ENCODE data around the gene DIP2C. TPM values are rescaled to one million over a fixed set of nuclear protein-coding genes. Genes with fewer than 3 reads are reported as not detected.

The DIP2C gene
- total RNA-seq, 1 donor from 2014 or later: 30.8 TPM

DNA sequence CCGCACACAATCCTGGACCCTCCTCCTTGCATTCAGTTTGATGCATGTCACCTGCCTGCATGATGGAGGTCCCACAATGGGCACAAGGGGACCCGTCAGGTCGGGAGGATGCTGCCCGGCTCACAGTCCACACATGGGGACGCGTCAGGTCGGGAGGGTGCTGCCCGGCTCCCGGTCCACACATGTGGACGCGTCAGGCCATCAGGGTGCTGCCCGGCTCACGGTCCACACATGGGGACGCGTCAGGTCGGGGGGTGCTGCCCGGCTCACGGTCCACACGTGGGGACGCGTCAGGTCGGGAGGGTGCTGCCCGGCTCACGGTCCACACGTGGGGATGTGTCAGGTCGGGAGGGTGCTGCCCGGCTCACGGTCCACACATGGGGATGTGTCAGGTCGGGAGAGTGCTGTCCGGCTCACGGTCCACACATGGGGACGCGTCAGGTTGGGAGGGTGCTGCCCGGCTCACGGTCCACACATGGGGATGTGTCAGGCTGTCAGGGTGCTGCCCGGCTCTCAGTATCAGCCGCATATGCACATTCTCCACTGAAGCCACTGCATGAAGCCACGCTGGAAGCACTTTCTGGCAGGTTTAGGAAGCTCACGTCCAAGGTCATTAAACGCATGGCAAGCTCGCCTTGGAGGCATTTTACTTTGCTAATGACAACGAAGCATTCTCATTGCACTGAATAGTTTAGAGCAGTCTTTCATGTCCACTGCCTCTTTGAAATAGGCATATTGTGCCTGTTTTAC lies 50.3 kb downstream of the DIP2C start:
- DNase-seq: no peak

DNA sequence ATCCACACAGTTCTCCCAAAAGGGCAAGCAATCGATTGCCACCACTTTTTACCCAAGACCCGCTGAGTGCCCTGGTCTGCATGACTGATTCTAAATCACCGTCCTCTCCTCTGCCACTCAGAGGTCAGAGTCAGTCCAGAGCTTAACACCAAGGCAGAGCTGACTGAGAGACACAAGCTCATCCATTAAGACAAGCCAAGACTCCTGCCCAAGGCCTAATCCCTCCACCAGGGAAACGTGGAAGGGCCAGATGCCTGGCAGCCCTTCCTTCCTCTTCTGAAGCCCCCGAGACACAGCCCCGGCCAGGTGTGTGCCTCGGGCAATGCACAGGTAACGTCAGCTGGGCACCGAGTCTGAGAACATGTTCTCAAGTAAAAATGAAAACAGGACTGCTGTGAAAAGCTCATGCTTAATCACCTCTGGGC lies 51.7 kb downstream of the DIP2C start:
- TF ChIP-seq, protein P1, sequence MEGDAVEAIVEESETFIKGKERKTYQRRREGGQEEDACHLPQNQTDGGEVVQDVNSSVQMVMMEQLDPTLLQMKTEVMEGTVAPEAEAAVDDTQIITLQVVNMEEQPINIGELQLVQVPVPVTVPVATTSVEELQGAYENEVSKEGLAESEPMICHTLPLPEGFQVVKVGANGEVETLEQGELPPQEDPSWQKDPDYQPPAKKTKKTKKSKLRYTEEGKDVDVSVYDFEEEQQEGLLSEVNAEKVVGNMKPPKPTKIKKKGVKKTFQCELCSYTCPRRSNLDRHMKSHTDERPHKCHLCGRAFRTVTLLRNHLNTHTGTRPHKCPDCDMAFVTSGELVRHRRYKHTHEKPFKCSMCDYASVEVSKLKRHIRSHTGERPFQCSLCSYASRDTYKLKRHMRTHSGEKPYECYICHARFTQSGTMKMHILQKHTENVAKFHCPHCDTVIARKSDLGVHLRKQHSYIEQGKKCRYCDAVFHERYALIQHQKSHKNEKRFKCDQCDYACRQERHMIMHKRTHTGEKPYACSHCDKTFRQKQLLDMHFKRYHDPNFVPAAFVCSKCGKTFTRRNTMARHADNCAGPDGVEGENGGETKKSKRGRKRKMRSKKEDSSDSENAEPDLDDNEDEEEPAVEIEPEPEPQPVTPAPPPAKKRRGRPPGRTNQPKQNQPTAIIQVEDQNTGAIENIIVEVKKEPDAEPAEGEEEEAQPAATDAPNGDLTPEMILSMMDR (IDR thresholded peaks at IDR 0.05; ENCODE audit: borderline replicate concordance): no peak
- DNase-seq: no peak

More for the DNA sequence above, 50.3 kb downstream of the DIP2C start:
- Histone ChIP-seq H3K27ac (replicated peaks) (no peak overlapping the region), H3K27me3 (ENCODE audit: low read depth) (no peaks in the 10 kb centered on the region), H3K4me3 (no peak overlapping the region), H3K36me3 (no peaks in the 10 kb centered on the region), H3K9me3 (replicated peaks) (peaks cover 3% of the 10 kb centered on the region), H3K4me1 (peaks cover 56% of the 10 kb centered on the region)
- TF ChIP-seq, protein P1 (IDR thresholded peaks at IDR 0.05; ENCODE audit: borderline replicate concordance): no peak
- intact Hi-C loops (cut with micrococcal nuclease): no loop called here

DNA sequence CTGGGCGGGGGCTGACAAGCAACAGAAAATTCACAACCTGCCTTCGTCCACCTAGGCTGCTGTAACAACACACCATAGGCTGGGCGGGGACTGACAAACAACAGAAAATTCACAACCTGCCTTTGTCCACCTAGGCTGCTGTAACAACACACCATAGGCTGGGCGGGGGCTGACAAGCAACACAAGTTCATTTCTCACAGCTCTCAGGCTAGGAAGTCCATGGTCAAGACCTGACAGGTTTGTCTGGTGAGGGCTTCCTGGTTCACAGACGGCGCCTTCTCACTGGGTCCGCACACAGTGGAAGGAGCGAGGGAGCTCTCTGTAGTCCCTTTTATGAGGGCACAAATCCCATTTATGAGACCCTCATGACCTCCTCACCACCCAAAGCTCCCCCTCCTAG lies 52.2 kb downstream of the DIP2C start:
- H3K27ac ChIP-seq (replicated peaks): no peak overlapping the region
- no peaks in the 10 kb centered on the region for H3K9me3 ChIP-seq (replicated peaks)
- H3K27me3 ChIP-seq (ENCODE audit: low read depth): no peaks in the 10 kb centered on the region
- intact Hi-C loops (cut with micrococcal nuclease): no loop called here
- peaks cover 62% of the 10 kb centered on the region for H3K4me1 ChIP-seq
- no peak for DNase-seq
- no peak overlapping the region for H3K4me3 ChIP-seq
- H3K36me3 ChIP-seq: no peaks in the 10 kb centered on the region
- TF ChIP-seq, protein P1 (IDR thresholded peaks at IDR 0.05; ENCODE audit: borderline replicate concordance): no peak

More for the DNA sequence above, 51.7 kb downstream of the DIP2C start:
- no peak overlapping the region for H3K4me3 ChIP-seq
- no peaks in the 10 kb centered on the region for H3K9me3 ChIP-seq (replicated peaks)
- intact Hi-C loops (cut with micrococcal nuclease): no loop called here
- no peaks in the 10 kb centered on the region for H3K27me3 ChIP-seq (ENCODE audit: low read depth)
- H3K27ac ChIP-seq (replicated peaks): no peak overlapping the region
- H3K4me1 ChIP-seq: peaks cover 67% of the 10 kb centered on the region
- no peaks in the 10 kb centered on the region for H3K36me3 ChIP-seq

DNA sequence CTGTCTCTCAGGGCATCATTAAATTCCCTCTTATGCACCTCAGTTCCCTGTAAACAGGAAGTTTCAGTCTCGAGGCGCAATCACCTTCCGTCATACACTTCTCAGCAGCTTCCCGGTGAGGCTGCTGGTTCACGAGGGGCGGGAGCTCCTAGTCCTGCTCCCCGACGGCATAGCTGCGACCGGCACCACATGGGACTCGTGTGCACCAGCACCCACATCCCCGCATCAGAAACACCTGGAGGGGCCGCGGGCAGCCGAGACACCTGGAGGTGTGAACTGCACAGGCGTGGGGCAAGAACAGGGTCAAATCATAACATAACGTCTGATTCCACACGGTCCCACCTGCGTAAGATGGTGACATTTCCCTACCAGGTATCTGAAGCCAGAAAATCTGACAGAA lies 52.7 kb downstream of the DIP2C start:
- Histone ChIP-seq H3K27ac (replicated peaks) (no peak overlapping the region), H3K36me3 (no peaks in the 10 kb centered on the region), H3K9me3 (replicated peaks) (no peaks in the 10 kb centered on the region), H3K4me3 (no peak overlapping the region), H3K4me1 (peaks cover 59% of the 10 kb centered on the region), H3K27me3 (ENCODE audit: low read depth) (no peaks in the 10 kb centered on the region)
- intact Hi-C loops (cut with micrococcal nuclease): no loop called here
- TF ChIP-seq, protein P1 (IDR thresholded peaks at IDR 0.05; ENCODE audit: borderline replicate concordance): no peak
- no peak for DNase-seq

DNA sequence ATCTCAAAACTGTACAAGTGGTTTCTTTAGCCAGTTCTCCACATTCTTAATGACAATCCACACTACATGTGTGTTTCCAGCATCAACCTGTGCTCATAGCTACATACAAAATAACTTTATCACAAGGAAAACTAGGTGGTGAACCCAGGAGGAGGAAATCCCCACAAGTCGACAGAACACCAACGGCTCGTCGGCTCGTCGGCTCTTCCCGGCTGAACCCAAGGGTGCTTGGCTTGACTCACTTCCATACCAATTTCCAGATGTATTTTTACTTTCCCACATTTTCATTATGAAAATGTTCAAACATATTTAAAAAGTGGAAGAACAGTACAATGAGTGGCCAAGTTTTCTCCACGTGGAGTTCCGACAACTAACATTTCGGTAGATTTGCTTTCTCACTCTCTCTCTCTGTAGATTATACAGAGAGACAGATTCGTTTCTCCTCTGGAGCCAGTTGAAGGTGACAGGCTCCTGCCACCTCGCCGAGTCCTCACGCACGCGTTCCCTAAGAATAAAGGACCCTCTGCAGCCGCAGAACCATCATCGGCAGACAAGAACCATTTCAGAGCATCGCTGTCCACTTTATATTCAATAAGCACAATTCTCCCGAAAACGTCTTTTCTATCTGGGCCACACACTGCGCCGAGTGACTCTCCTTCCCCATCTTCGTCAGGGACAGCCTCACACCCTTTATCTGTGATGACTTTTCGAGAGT lies 53.3 kb downstream of the DIP2C start:
- intact Hi-C loops (cut with micrococcal nuclease): no loop called here
- H3K36me3 ChIP-seq: no peaks in the 10 kb centered on the region
- no peaks in the 10 kb centered on the region for H3K9me3 ChIP-seq (replicated peaks)
- no peak overlapping the region for H3K4me3 ChIP-seq
- no peaks in the 10 kb centered on the region for H3K27me3 ChIP-seq (ENCODE audit: low read depth)
- no peak for DNase-seq
- no peak overlapping the region for H3K27ac ChIP-seq (replicated peaks)
- peaks cover 53% of the 10 kb centered on the region for H3K4me1 ChIP-seq
- TF ChIP-seq, protein P1 (IDR thresholded peaks at IDR 0.05; ENCODE audit: borderline replicate concordance): no peak
